ENCODE results near the gene MAPRE2. TPM values are rescaled to one million over a fixed set of nuclear protein-coding genes. Genes with fewer than 3 reads are reported as not detected.
A peak's percentile ranks its signal among the peaks of the same experiment; 100 is the strongest.
"Not testable (repeated sequence)": the region's sequence is repeated elsewhere in the genome, so short reads cannot be mapped to it uniquely, and the experiment has no call there.

The MAPRE2 gene
- total and polyA plus RNA-seq, 7 experiments from 2014 or later: 44.7 to 84.4 (median 81.7) TPM

DNA sequence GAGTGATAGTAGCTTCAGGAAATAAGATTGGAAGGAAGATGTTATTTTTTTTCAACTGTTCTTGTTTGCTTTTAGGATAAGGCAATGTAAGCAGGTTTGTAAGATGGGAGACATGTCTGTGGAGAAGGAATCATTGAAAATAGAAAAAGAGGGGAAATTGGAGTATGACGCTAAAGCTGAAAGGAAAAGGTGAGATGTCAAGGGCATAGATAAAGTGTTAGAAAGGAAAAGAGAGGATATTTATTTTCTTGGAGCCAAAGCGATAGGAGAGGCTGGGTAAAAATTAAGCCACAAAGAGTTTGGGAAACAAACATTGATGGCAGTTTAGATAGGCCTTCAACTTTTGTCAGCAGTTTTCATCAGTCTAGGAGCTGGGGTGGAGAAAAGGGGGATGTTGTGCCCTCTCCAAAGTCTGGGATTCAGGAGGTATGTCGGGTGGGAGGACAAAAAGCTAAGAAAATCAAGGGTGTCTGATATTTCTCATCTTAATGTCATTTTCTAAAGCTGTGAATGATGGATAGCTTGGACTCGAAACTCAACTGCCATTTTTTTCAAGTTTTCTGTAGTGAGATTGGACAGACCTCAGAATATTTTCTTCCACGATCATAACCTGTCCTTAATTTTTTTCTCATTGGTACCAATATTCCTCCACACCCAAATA, 63.3 kb downstream of the MAPRE2 start:
- H3K27me3 ChIP-seq (ENCODE audit: control insufficient read depth in 2 of 2, insufficient read depth in 2 of 2, low read length in 2 of 2): no peaks in the 10 kb centered on the region
- Mint-ChIP-seq H3K9me3 (peaks cover 0 to 5% (median 0%) of the 10 kb centered on the region in 11 donors), H3K27ac (no peak overlapping the region), H3K4me3 (no peak overlapping the region), H3K4me1 (peaks cover 6 to 43% (median 21%) of the 10 kb centered on the region in 7 donors), H3K36me3 (peaks cover 10 to 40% (median 26%) of the 10 kb centered on the region in 5 donors), H3K27me3 (no peaks in the 10 kb centered on the region)
- no peaks in the 10 kb centered on the region for H3K9me3 ChIP-seq (ENCODE audit: control insufficient read depth in 2 of 3, low read length in 3 of 3)
- POLR2A ChIA-PET: interaction anchor here (0.9 kb wide), 1 partner anchor 60 kb away, joined by 3 read pairs; no protein-coding TSS in a partner anchor
- ATAC-seq (no peak), DNase-seq (no peak)
- peaks cover 13 to 16% of the 10 kb centered on the region in 2 donors for H3K4me1 ChIP-seq (ENCODE audit: control insufficient read depth in 2 of 2, insufficient read depth in 2 of 2, low read length in 2 of 2)
- intact Hi-C loops (cut with micrococcal nuclease): loop anchor here in 1 of 2 donors (2.0 kb wide), 1 partner anchor 18 kb away; no protein-coding TSS in a partner anchor
- H3K36me3 ChIP-seq (ENCODE audit: control insufficient read depth in 2 of 3, insufficient read depth in 3 of 3, low read length in 3 of 3): peaks cover 0 to 15% (median 0%) of the 10 kb centered on the region in 3 experiments
- H3K4me3 ChIP-seq (ENCODE audit: low read length): no peak overlapping the region
- CTCF ChIA-PET: interaction anchor here (0.7 kb wide), 2 partner anchors 10 to 117 kb away, joined by 3 read pairs; no protein-coding TSS in a partner anchor
- H3K27ac ChIP-seq (ENCODE audit: low read depth, low read length): peak overlapping the region; percentile 31

GRCh38 chr18:35106013-35106844, 65.0 kb downstream of the MAPRE2 start:
- peak overlapping the region in 5 of 9 donors; percentile 61 to 92 (median 77) for H3K27ac Mint-ChIP-seq
- H3K4me3 ChIP-seq (ENCODE audit: low read length): no peak overlapping the region

DNA sequence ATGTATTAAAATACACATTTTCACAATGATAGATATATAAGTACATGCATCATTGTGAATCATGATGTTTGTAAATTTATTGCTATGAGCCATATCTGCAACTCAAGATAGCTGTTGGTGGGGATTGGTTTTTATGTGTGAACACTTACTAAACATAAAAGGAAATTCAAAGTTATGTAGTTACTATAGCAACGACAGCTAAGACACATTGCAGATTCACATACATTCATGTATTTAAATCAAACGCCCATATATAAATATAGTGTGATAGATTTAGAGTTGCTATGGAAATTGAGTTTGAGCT, 65.6 kb downstream of the MAPRE2 start:
- peaks cover 13 to 16% of the 10 kb centered on the region in 2 donors for H3K4me1 ChIP-seq (ENCODE audit: control insufficient read depth in 2 of 2, insufficient read depth in 2 of 2, low read length in 2 of 2)
- H3K9me3 ChIP-seq (ENCODE audit: control insufficient read depth in 2 of 3, low read length in 3 of 3): no peaks in the 10 kb centered on the region
- H3K27me3 ChIP-seq (ENCODE audit: control insufficient read depth in 2 of 2, insufficient read depth in 2 of 2, low read length in 2 of 2): no peaks in the 10 kb centered on the region
- Mint-ChIP-seq H3K27ac (peak overlapping the region in 5 of 9 donors; percentile 61 to 92 (median 77)), H3K4me1 (peaks cover 8 to 55% (median 23%) of the 10 kb centered on the region in 7 donors), H3K4me3 (peak overlapping the region in 5 of 10 donors; percentile 28 to 56 (median 47)), H3K9me3 (peaks cover 0 to 5% (median 0%) of the 10 kb centered on the region in 11 donors), H3K36me3 (peaks cover 5 to 41% (median 32%) of the 10 kb centered on the region in 5 donors), H3K27me3 (no peaks in the 10 kb centered on the region)
- DNase-seq (peak in 7 of 9 donors; percentile 15 to 70 (median 51)), ATAC-seq (peak; percentile 86)
- POLR2A ChIA-PET: interaction anchor here (0.9 to 1.3 kb wide), 2 partner anchors 10 to 75 kb away, joined by 3 to 4 read pairs; no protein-coding TSS in a partner anchor
- CTCF ChIA-PET: interaction anchor here (1.3 kb wide), 1 partner anchor 80 kb away, joined by 4 read pairs; no protein-coding TSS in a partner anchor
- intact Hi-C loops (cut with micrococcal nuclease): loop anchor here in 1 of 2 donors (1.0 to 2.0 kb wide), 2 partner anchors 20 to 64 kb away; no protein-coding TSS in a partner anchor
- peaks cover 0 to 10% (median 0%) of the 10 kb centered on the region in 3 experiments for H3K36me3 ChIP-seq (ENCODE audit: control insufficient read depth in 2 of 3, insufficient read depth in 3 of 3, low read length in 3 of 3)
- H3K4me3 ChIP-seq (ENCODE audit: low read length): no peak overlapping the region
- H3K27ac ChIP-seq (ENCODE audit: low read depth, low read length): peak overlapping the region; percentile 63

More at GRCh38 chr18:35106013-35106844, 65.0 kb downstream of the MAPRE2 start:
- Histone ChIP-seq H3K9me3 (ENCODE audit: control insufficient read depth in 2 of 3, low read length in 3 of 3) (no peaks in the 10 kb centered on the region), H3K36me3 (ENCODE audit: control insufficient read depth in 2 of 3, insufficient read depth in 3 of 3, low read length in 3 of 3) (peaks cover 0 to 13% (median 0%) of the 10 kb centered on the region in 3 experiments), H3K27ac (ENCODE audit: low read depth, low read length) (peak overlapping the region; percentile 63), H3K4me1 (ENCODE audit: control insufficient read depth in 2 of 2, insufficient read depth in 2 of 2, low read length in 2 of 2) (peaks cover 13 to 16% of the 10 kb centered on the region in 2 donors), H3K27me3 (ENCODE audit: control insufficient read depth in 2 of 2, insufficient read depth in 2 of 2, low read length in 2 of 2) (no peaks in the 10 kb centered on the region)
- peak overlapping the region in 6 of 10 donors; percentile 17 to 56 (median 46) for H3K4me3 Mint-ChIP-seq
- ChIA-PET CTCF (interaction anchor here (1.3 kb wide), 1 partner anchor 80 kb away, joined by 4 read pairs; no protein-coding TSS in a partner anchor), POLR2A (interaction anchor here (0.9 to 1.3 kb wide), 2 partner anchors 9 to 74 kb away, joined by 3 to 4 read pairs; no protein-coding TSS in a partner anchor)
- peak in 1 of 9 donors; percentile 35 for DNase-seq
- peaks cover 10 to 43% (median 31%) of the 10 kb centered on the region in 5 donors for H3K36me3 Mint-ChIP-seq
- H3K4me1 Mint-ChIP-seq: peaks cover 8 to 56% (median 28%) of the 10 kb centered on the region in 7 donors
- H3K27me3 Mint-ChIP-seq: no peaks in the 10 kb centered on the region
- ATAC-seq: peak; percentile 88
- peaks cover 0 to 5% (median 0%) of the 10 kb centered on the region in 11 donors for H3K9me3 Mint-ChIP-seq
- intact Hi-C loops (cut with micrococcal nuclease): loop anchor here in 1 of 2 donors (1.0 to 2.0 kb wide), 2 partner anchors 19 to 64 kb away; no protein-coding TSS in a partner anchor

GRCh38 chr18:35107216-35107615, 66.0 kb downstream of the MAPRE2 start:
- POLR2A ChIA-PET: interaction anchor here (0.9 kb wide), 1 partner anchor 10 kb away, joined by 4 read pairs; no protein-coding TSS in a partner anchor
- CTCF ChIA-PET: interaction anchor here (1.3 kb wide), 1 partner anchor 81 kb away, joined by 4 read pairs; no protein-coding TSS in a partner anchor
- no peak overlapping the region for H3K4me3 Mint-ChIP-seq
- no peak for DNase-seq
- Histone ChIP-seq H3K27ac (ENCODE audit: low read depth, low read length) (no peak overlapping the region), H3K9me3 (ENCODE audit: control insufficient read depth in 2 of 3, low read length in 3 of 3) (no peaks in the 10 kb centered on the region), H3K4me3 (ENCODE audit: low read length) (no peak overlapping the region), H3K4me1 (ENCODE audit: control insufficient read depth in 2 of 2, insufficient read depth in 2 of 2, low read length in 2 of 2) (peaks cover 13 to 16% of the 10 kb centered on the region in 2 donors), H3K36me3 (ENCODE audit: control insufficient read depth in 2 of 3, insufficient read depth in 3 of 3, low read length in 3 of 3) (peaks cover 0 to 6% (median 0%) of the 10 kb centered on the region in 3 experiments), H3K27me3 (ENCODE audit: control insufficient read depth in 2 of 2, insufficient read depth in 2 of 2, low read length in 2 of 2) (no peaks in the 10 kb centered on the region)
- peaks cover 0 to 5% (median 0%) of the 10 kb centered on the region in 11 donors for H3K9me3 Mint-ChIP-seq
- no peaks in the 10 kb centered on the region for H3K27me3 Mint-ChIP-seq
- H3K27ac Mint-ChIP-seq: peak overlapping the region in 5 of 9 donors; percentile 61 to 92 (median 77)
- ATAC-seq: no peak
- peaks cover 1 to 41% (median 32%) of the 10 kb centered on the region in 5 donors for H3K36me3 Mint-ChIP-seq
- peaks cover 6 to 52% (median 26%) of the 10 kb centered on the region in 7 donors for H3K4me1 Mint-ChIP-seq
- intact Hi-C loops (cut with micrococcal nuclease): loop anchor here in 1 of 2 donors (2.0 kb wide), 1 partner anchor 20 kb away; no protein-coding TSS in a partner anchor

DNA sequence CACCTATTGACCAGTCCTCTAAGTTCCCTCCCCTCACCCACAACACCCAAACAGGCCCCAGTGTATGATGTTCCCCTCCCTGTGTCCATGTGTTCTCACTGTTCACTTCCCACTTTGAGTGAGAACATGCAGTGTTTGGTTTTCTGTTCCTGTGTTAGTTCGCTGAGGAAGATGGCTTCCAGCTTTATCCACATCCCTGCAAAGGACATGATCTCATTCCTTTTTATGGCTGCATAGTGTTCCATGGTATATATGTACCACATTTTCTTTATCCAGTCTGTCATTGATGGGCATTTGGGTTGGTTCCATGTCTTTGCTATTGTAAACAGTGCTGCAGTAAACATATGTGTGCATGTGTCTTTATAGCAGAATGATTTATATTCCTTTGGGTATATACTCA, 66.9 kb downstream of the MAPRE2 start:
- H3K27ac Mint-ChIP-seq: peak overlapping the region in 4 of 9 donors; percentile 8 to 92 (median 76)
- CTCF ChIA-PET: not testable (repeated sequence)
- H3K4me1 ChIP-seq (ENCODE audit: control insufficient read depth in 2 of 2, insufficient read depth in 2 of 2, low read length in 2 of 2): peaks cover 13 to 16% of the 10 kb centered on the region in 2 donors

More for the DNA sequence above, 66.9 kb downstream of the MAPRE2 start:
- peaks cover 0 to 44% (median 36%) of the 10 kb centered on the region in 5 donors for H3K36me3 Mint-ChIP-seq
- H3K4me3 Mint-ChIP-seq: peak overlapping the region in 2 of 10 donors; percentile 7 to 36
- ATAC-seq; H3K27me3 ChIP-seq (ENCODE audit: control insufficient read depth in 2 of 2, insufficient read depth in 2 of 2, low read length in 2 of 2); H3K27ac ChIP-seq (ENCODE audit: low read depth, low read length); H3K36me3 ChIP-seq (ENCODE audit: control insufficient read depth in 2 of 3, insufficient read depth in 3 of 3, low read length in 3 of 3); DNase-seq; intact Hi-C loops (cut with micrococcal nuclease); H3K9me3 ChIP-seq (ENCODE audit: control insufficient read depth in 2 of 3, low read length in 3 of 3); POLR2A ChIA-PET; H3K27me3 Mint-ChIP-seq; H3K4me3 ChIP-seq (ENCODE audit: low read length); H3K9me3 Mint-ChIP-seq: not testable (repeated sequence)
- peaks cover 8 to 58% (median 29%) of the 10 kb centered on the region in 7 donors for H3K4me1 Mint-ChIP-seq
